NOMO-1 treated with dmso at 0.1 percent for 144 hours (cell line): ENCODE data around the gene EDNRB.

Experiments used
- DNase-seq: peaks from one replicate; lab custom pipeline; 2025; ENCODE audit not compliant: unreplicated experiment; lab: John Stamatoyannopoulos, UW

The EDNRB gene

GRCh38 chr13:77846173-77846572 is 72.5 kb downstream of the EDNRB start:
- no peak for DNase-seq
